GM12878 (cell line): Measurements from ENCODE around the gene B3GNT7.

Experiments used
- CBX5 ChIP-seq: sonication (generic); IDR thresholded peaks from 2 replicates; pipeline ENCODE4 v1.6.1; 2016; ENCODE audit warnings: low read depth, moderate library complexity, mild to moderate bottlenecking, inconsistent platforms
- CEBPB ChIP-seq, 2 experiments: fragments of 150-350 bp in 1 of 2; IDR thresholded peaks; 2 replicates each; pipeline ENCODE4 v1.6.1; 2012 to 2014; ENCODE audit warnings: low read depth in 2 of 2, low read length in 2 of 2, borderline replicate concordance in 1 of 2, inconsistent platforms in 1 of 2
- CREB1 ChIP-seq: IDR thresholded peaks from 2 replicates; pipeline ENCODE4 v1.6.1; 2012; ENCODE audit warnings: low read depth, mild to moderate bottlenecking, inconsistent platforms
- CTCF ChIP-seq, 3 experiments: IDR thresholded peaks in 2 of 3; conservative IDR thresholded peaks in 1 of 3; 2 replicates each; pipeline ENCODE4 v1.5.1; 2011; ENCODE audit warnings: low read depth in 3 of 3, low read length in 3 of 3, mild to moderate bottlenecking in 3 of 3, control low read depth in 2 of 3, moderate library complexity in 2 of 3, inconsistent platforms in 1 of 3, mixed read lengths in 1 of 3; ENCODE audit not compliant: control insufficient read depth in 2 of 3, insufficient read depth in 1 of 3; ENCODE audit errors: extremely low read depth in 1 of 3
- ELK1 ChIP-seq: IDR thresholded peaks from 2 replicates; pipeline ENCODE4 v1.6.1; 2012; ENCODE audit warnings: low read depth, low read length, improper control_type of control experiment
- EZH2 ChIP-seq: IDR thresholded peaks from 2 replicates; pipeline ENCODE4 v1.6.1; 2012; ENCODE audit warnings: low read depth, mild to moderate bottlenecking, control low read depth, inconsistent platforms, low read length, borderline replicate concordance; ENCODE audit not compliant: control insufficient read depth
- HDAC2 ChIP-seq: fragments of 200-600 bp; sonication (generic); IDR thresholded peaks from 2 replicates; pipeline ENCODE4 v1.6.1; 2017
- MEF2A ChIP-seq: IDR thresholded peaks from 2 replicates; pipeline ENCODE4 v1.6.1; 2011; ENCODE audit warnings: low read depth, mild to moderate bottlenecking, low read length, moderate library complexity; ENCODE audit not compliant: insufficient read depth
- MYC ChIP-seq: IDR thresholded peaks from 2 replicates; pipeline ENCODE4 v1.6.1; 2011; ENCODE audit warnings: mild to moderate bottlenecking, low read length, moderate library complexity, inconsistent platforms; ENCODE audit not compliant: insufficient read depth, insufficient replicate concordance, insufficient read length, severe bottlenecking
- RB1 ChIP-seq: fragments of 450-650 bp; formaldehyde crosslinking; IDR thresholded peaks from 2 replicates; pipeline ENCODE4 v1.6.1; 2017; ENCODE audit warnings: mild to moderate bottlenecking, borderline replicate concordance
- REST ChIP-seq: IDR thresholded peaks from 2 replicates; pipeline ENCODE4 v1.6.1; 2012; ENCODE audit warnings: mild to moderate bottlenecking, low read depth, low read length
- YY1 ChIP-seq: IDR thresholded peaks from 2 replicates; pipeline ENCODE4 v1.6.1; 2011; ENCODE audit warnings: low read depth, mild to moderate bottlenecking, low read length

- TF ChIP-seq CREB1 = no peak
- TF ChIP-seq CTCF (IDR thresholded peaks at IDR 0.05 in 2 of 3, conservative IDR thresholded peaks at IDR 0.05 in 1 of 3; ENCODE audit: control insufficient read depth in 2 of 3, extremely low read depth in 1 of 3, insufficient read depth in 1 of 3, low read depth in 3 of 3, low read length in 3 of 3) = no peak
- TF ChIP-seq EZH2 = no peak
- no peak for TF ChIP-seq RB1
- no peak for TF ChIP-seq YY1
- TF ChIP-seq CEBPB (IDR thresholded peaks at IDR 0.05; ENCODE audit: borderline replicate concordance in 1 of 2, low read depth in 2 of 2, low read length in 2 of 2) = no peak
- TF ChIP-seq MEF2A = no peak
- no peak for TF ChIP-seq CBX5
- no peak for TF ChIP-seq REST
- no peak for TF ChIP-seq MYC
- TF ChIP-seq ELK1 = no peak
- TF ChIP-seq HDAC2 = no peak
Observed at GRCh38 chr2:231380307-231380706, 15.2 kb upstream of the B3GNT7 start.
